Globus pallidus (tissue), 1 donor: Measurements from ENCODE around the gene AQP1.

Experiments
- DNase-seq: peaks from one replicate; pipeline ENCODE4 v3.0.0-alpha.2; 2015; ENCODE audit warnings: low spot score

Gene AQP1

DNA sequence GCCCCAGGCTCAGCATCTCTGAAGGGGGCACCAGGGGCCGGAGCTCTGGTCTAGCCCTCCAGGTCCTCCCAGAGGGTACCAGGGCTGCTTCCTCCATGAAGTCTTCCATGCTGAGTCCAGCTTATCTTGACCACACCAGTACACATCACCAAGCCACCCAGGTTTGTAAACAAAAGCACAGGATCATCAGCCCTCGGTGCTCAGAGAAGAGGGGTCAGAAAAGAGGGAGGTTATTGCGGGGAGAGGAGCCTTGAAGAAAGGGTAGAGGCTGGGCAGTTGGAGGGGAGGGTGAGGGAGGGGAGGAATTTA lies 23.9 kb downstream of the AQP1 start:
- no peak for DNase-seq

DNA sequence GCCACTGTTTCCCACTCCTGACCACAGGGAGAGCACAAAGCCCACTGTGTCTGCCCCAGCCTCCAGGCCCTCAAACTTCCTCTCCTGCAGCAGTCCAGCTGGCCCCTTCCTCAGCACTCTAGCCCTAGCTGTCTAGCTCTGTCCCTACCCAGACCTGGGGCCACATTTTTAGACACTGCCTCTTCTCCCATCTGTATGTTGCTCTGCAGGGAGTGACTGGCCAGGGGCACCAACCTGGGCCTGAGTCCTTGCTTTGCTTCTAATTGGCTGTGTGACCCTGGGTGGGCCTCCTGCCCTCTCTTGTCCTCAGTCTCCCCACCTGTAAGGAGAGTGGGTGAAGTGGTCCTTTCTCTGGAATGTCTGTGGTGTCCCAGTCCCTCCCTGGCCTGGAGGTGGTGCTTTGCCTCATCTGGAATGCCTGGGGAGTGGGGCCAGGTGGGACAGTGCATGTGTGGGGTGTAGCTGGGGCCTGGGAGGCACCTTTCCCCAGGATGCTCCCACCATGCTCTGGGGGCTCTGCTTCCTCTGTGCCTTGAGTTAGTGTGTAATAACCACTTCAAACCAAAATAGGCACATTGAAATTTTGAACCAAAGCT lies 25.1 kb downstream of the AQP1 start:
- DNase-seq: no peak

DNA sequence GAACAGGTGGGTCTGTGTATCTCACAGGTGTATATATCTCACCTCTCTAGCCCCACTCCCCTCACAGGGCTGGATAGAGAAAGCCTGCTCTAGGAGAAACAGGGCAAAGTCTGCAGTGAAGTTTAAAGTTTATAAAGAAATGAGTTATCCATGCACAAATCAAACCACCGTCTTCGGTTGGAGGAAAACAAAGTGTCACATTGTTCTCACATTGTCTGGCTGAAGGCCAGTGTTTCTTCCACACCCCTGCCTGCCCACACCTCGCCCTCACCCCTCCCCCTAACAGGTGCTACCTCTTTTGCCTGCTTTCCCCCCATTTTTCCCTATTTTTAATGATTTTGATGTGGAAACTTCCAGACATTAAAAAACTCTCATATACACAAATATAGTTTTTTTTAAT lies 25.8 kb downstream of the AQP1 start:
- DNase-seq: no peak

GRCh38 chr7:30938435-30939316 lies 27.0 kb downstream of the AQP1 start:
- DNase-seq: peak; percentile 32

GRCh38 chr7:30941582-30942323 lies 30.1 kb downstream of the AQP1 start:
- DNase-seq: no peak

GRCh38 chr7:30950197-30950596 lies 38.5 kb downstream of the AQP1 start:
- no peak for DNase-seq

DNA sequence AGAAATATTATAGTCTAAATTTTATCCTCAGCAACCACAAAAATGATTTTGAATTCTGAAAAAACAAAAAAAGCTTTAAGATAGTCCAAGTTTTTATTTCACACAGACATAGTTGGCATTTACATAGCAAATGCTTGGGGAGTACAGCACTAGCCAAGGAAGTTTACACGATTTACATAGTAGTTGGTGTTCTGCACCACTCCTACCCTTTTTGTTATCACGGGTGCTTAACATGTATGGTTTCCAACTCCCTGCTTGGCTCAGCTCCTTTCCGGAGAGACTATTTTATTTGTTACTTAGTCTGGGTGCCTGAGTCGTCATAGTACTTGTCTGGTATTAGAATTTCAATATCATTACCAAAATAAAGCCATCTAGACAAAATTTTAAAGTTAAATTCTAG lies 43.3 kb downstream of the AQP1 start:
- DNase-seq: no peak

DNA sequence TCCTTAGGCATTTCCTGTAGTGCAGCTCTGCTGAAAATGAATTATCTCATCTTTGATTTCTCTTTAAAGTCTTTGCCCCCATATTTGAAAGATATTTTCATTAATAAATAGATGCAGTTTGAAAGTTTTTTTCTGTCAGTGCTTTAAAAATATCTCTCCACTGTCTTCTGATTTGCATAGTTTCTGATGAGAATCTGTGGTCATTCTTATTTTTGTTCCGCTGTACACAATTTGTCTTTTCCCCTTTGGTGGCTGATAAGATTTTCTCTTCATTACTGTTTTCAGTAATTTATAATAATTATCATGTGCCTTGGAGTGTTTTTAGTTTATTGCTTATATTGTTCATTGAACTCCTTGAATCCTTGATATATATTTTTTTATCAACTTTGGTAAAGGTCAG lies 45.1 kb downstream of the AQP1 start:
- DNase-seq: no peak

DNA sequence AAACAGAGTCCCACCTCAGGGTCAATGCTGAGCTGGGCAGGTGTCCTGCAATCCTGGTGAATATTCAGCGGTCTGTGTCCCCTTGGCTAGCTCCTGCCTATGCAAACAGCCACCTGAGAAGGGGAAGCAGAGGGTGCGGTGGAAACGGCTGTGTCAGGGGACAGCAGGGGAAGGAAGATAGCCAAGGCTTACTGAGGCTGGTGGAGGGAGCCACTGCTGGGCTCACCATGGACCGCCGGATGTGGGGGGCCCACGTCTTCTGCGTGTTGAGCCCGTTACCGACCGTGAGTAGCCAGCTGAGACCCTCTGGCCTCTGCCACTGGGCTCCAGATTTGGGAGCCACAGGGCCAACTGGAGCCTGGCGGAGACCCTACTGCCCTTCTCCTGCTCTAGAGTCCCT lies 52.2 kb downstream of the AQP1 start, which contains the start of gene GHRHR:
TSS of gene GHRHR (plus strand) at position 112 of the 400 bp plus-strand sequence. CDS start at position 228, 116 bp downstream.
- no peak for DNase-seq

- no peak for DNase-seq
Observed at GRCh38 chr7:30965372-30965771, 53.7 kb downstream of the AQP1 start.

DNA sequence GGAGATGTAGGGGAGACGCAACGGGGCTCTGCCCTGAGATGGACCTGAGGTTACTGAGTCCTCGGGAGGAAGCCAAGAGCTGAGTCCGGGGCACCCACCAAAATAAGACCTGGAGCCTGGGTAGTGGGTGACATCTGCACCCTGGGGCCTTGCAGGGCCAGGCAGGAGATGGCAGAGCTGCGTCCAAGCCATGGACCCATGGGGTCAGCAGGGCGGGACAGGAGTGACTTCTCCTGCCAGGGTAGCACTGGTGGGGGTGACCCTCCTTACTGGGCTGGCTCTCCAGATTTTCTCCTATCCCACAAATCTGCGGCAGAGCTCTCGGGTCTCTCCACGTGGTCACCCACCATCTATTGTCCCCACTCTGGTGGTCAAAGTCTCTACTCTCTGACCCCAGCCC lies 54.2 kb downstream of the AQP1 start:
- no peak for DNase-seq

GRCh38 chr7:30968294-30968693 lies 56.6 kb downstream of the AQP1 start:
- DNase-seq: no peak

GRCh38 chr7:30968747-30969603 lies 57.3 kb downstream of the AQP1 start:
- no peak for DNase-seq

DNA sequence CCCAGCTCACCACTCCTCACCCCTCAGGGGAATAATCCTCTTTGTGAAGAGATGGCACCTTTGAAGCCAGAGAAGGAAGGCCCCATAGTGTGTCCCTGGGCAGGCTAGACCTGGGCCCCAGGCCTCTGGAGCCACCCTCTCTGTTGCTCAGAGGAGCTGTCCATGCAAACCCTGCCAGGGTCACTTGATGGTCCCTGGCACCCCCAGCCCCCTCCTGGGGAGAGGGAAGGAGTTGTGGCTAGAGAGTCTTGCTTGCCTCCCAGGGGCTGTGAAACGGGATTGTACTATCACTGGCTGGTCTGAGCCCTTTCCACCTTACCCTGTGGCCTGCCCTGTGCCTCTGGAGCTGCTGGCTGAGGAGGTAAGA lies 57.9 kb downstream of the AQP1 start:
- no peak for DNase-seq

DNA sequence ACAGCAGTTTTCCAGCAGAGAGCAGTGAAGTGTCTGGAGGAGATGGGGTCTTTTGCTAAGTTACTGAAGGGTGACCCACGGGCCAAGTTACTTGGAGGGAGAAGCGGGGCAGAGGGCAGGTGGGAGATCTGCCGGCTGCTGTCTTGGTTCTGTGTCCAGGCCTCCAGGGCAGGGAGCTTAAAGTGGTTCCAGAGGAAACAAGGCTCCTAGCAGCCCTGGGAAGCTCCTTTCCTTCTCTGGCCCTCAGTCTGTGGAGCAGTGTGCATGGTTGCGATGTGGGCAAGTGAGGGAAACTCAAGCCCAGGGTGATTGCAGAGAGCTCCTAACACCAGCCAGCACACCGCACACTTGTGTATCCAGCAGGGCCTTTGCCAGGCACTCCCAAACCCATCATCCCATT lies 58.4 kb downstream of the AQP1 start:
- no peak for DNase-seq

GRCh38 chr7:30970594-30971094 lies 59.0 kb downstream of the AQP1 start:
- no peak for DNase-seq

DNA sequence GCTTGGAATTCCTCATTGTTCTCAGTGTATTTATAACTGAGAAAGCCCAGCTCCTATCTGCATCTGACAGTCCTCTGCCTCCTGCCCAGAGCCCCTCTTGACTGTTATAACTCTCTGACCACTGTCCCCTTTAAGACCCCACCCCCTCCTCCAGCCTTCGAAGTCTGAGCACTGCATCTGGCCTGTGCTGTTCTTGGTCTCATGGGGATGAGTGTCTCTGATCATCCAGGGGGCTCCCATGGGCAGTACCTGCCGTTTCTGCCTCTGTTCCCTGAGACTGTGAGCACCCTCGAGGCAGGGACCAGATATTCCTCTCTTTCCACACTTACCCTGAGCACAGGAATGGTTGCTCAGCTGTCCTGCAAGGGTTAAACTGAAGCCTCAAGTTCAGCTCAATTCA lies 59.8 kb downstream of the AQP1 start:
- DNase-seq: no peak

DNA sequence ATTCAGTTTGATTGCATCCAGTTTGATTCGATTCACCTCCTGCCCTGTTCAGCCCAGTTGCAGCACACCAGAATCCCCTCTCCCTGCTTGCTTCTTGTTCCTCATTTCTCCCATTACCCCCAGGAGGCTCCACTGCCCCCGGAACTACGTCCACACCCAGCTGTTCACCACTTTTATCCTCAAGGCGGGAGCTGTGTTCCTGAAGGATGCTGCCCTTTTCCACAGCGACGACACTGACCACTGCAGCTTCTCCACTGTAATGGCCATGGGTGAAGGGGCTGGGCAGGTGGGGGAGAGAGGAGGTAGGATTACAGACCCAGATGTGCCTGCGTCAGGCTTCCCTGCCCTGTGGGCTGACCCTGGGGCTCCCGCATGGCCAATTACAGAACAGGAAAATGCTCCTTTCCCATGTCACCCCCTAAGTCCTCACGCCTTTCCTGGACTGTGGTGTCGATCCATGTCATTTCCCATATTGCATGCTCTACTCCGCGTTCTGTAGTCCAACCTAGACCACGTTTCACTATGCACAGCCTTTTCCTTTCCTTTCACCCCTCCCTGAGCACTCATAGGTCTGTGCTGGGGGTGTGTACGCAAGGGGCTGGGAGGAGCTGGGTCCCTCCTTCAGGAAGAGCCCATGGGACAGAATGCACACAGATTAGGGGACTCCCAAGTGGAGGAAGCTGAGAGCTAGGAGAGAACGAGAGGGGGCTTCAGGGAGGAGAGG lies 60.3 kb downstream of the AQP1 start:
- no peak for DNase-seq

GRCh38 chr7:30973292-30973691 lies 61.6 kb downstream of the AQP1 start:
- DNase-seq: no peak

DNA sequence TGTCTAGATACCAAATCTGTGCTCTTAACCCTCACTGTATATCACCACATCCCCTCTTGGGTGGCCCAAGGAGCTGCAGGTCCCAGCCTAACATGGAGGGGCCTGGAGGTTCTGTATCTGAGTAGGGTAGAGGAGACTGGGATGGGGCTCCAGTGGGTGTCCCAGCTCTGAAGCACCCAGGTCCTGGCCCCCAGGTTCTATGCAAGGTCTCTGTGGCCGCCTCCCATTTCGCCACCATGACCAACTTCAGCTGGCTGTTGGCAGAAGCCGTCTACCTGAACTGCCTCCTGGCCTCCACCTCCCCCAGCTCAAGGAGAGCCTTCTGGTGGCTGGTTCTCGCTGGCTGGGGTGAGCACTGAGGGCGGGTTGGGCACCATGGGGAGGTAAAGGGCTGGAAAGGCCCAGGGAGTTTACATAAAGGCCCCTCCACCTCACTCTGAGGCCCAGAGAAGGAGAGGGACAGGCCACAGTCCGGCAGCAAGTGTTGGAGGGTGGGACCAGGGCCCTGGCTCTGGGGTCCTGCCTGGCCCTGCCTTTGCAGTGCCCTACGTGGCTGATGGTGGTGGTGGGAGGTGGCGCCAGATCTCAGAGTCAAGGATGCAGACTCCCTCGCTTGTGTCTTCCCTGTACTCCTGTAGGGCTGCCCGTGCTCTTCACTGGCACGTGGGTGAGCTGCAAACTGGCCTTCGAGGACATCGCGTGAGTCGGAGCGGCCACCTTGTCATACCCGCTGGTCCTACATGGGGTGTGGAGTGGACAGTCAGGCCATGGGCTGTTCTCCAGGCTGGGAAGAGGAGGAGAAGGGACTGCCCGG lies 62.3 kb downstream of the AQP1 start:
- no peak for DNase-seq
